ENCODE data around the gene SLC16A3.
"Not testable (repeated sequence)": the region's sequence is repeated elsewhere in the genome, so short reads cannot be mapped to it uniquely, and the experiment has no call there.

Gene SLC16A3

GRCh38 chr17:82187500-82187899 lies 41.3 kb upstream of the SLC16A3 start:
- no peak for DNase-seq (ENCODE audit: insufficient read length, low spot score)
- TF ChIP-seq CTCF (IDR thresholded peaks at IDR 0.05; ENCODE audit: insufficient read depth, missing control alignments) = no peak

GRCh38 chr17:82188001-82188961 lies 40.6 kb upstream of the SLC16A3 start:
- no peak for DNase-seq (ENCODE audit: insufficient read length, low spot score)
- no peak for TF ChIP-seq CTCF (IDR thresholded peaks at IDR 0.05; ENCODE audit: insufficient read depth, missing control alignments)

More at GRCh38 chr17:82187500-82187899, 41.3 kb upstream of the SLC16A3 start:
- FAIRE-seq = no peak

GRCh38 chr17:82193050-82193449 lies 35.8 kb upstream of the SLC16A3 start:
- DNase-seq (ENCODE audit: insufficient read length, low spot score); FAIRE-seq: not testable (repeated sequence)

More at GRCh38 chr17:82188001-82188961, 40.6 kb upstream of the SLC16A3 start:
- FAIRE-seq = no peak

GRCh38 chr17:82193520-82194220 lies 35.2 kb upstream of the SLC16A3 start:
- no peak for DNase-seq (ENCODE audit: insufficient read length, low spot score)
- no peak for TF ChIP-seq CTCF (IDR thresholded peaks at IDR 0.05; ENCODE audit: insufficient read depth, missing control alignments)
- peak; percentile 6 for FAIRE-seq

GRCh38 chr17:82194765-82195164 lies 34.1 kb upstream of the SLC16A3 start:
- FAIRE-seq = no peak
- TF ChIP-seq CTCF (IDR thresholded peaks at IDR 0.05; ENCODE audit: insufficient read depth, missing control alignments) = no peak
- DNase-seq (ENCODE audit: insufficient read length, low spot score) = no peak

GRCh38 chr17:82195675-82196672 lies 32.9 kb upstream of the SLC16A3 start:
- no peak for TF ChIP-seq CTCF (IDR thresholded peaks at IDR 0.05; ENCODE audit: insufficient read depth, missing control alignments)

GRCh38 chr17:82198092-82198491 lies 30.8 kb upstream of the SLC16A3 start:
- no peak for DNase-seq (ENCODE audit: insufficient read length, low spot score)
- FAIRE-seq = no peak
- TF ChIP-seq CTCF (IDR thresholded peaks at IDR 0.05; ENCODE audit: insufficient read depth, missing control alignments) = no peak

More at GRCh38 chr17:82195675-82196672, 32.9 kb upstream of the SLC16A3 start:
- no peak for DNase-seq (ENCODE audit: insufficient read length, low spot score)
- FAIRE-seq = no peak
